HepG2 (cell line): ENCODE data around the gene MTG1. TPM values are rescaled to one million over a fixed set of nuclear protein-coding genes. Genes with fewer than 3 reads are reported as not detected.

Source experiments
- ADNP ChIP-seq: sonication (generic); formaldehyde crosslinking; IDR thresholded peaks from 2 replicates; pipeline ENCODE4 v1.4.0; 2020; ENCODE audit warnings: missing genetic modification reagents
- FLYWCH1 ChIP-seq: sonication (generic); formaldehyde crosslinking; IDR thresholded peaks from 2 replicates; pipeline ENCODE4 v1.8.1; 2023; ENCODE audit warnings: mild to moderate bottlenecking, missing genetic modification reagents
- HMGA1 ChIP-seq: sonication (generic); formaldehyde crosslinking; conservative IDR thresholded peaks from 2 replicates; pipeline ENCODE4 v1.4.0; 2020; ENCODE audit warnings: missing genetic modification reagents
- JARID2 ChIP-seq: sonication (generic); formaldehyde crosslinking; IDR thresholded peaks from 2 replicates; pipeline ENCODE4 v1.8.1; 2023; ENCODE audit warnings: missing genetic modification reagents, inconsistent platforms; ENCODE audit not compliant: insufficient replicate concordance
- KDM2A ChIP-seq: sonication (generic); formaldehyde crosslinking; IDR thresholded peaks from 2 replicates; pipeline ENCODE4 v1.4.0; 2020; ENCODE audit warnings: low read depth, missing genetic modification reagents, borderline replicate concordance
- MAF1 ChIP-seq: sonication (generic); formaldehyde crosslinking; IDR thresholded peaks from 2 replicates; pipeline ENCODE4 v1.5.0; 2020; ENCODE audit warnings: missing genetic modification reagents, borderline replicate concordance
- NFKBIZ ChIP-seq: IDR thresholded peaks from 2 replicates; pipeline ENCODE4 v1.6.1; 2018; ENCODE audit warnings: missing genetic modification reagents, missing compliant biosample characterization
- NFRKB ChIP-seq: fragments of 450-650 bp; IDR thresholded peaks from 2 replicates; pipeline ENCODE4 v1.6.1; 2017
- SKI ChIP-seq: fragments of 450-650 bp; IDR thresholded peaks from one replicate; pipeline ENCODE4 v1.6.1; 2018; ENCODE audit warnings: mild to moderate bottlenecking; ENCODE audit not compliant: partially characterized antibody
- ZMAT3 ChIP-seq: sonication (generic); formaldehyde crosslinking; conservative IDR thresholded peaks from 2 replicates; pipeline ENCODE4 v1.7.0; 2021; ENCODE audit warnings: missing genetic modification reagents
- ZNF33A ChIP-seq: sonication (generic); formaldehyde crosslinking; IDR thresholded peaks from 2 replicates; pipeline ENCODE4 v1.5.1; 2020; ENCODE audit warnings: missing genetic modification reagents, mild to moderate bottlenecking, moderate library complexity, borderline replicate concordance
- ZNF432 ChIP-seq: sonication (generic); formaldehyde crosslinking; IDR thresholded peaks from 2 replicates; pipeline ENCODE4 v1.5.0; 2020; ENCODE audit warnings: missing genetic modification reagents, mild to moderate bottlenecking, borderline replicate concordance
- ZNF670 ChIP-seq: sonication (generic); formaldehyde crosslinking; IDR thresholded peaks from 2 replicates; pipeline ENCODE4 v1.8.0; 2022; ENCODE audit warnings: mild to moderate bottlenecking, missing genetic modification reagents, borderline replicate concordance
- ZNF780A ChIP-seq: sonication (generic); formaldehyde crosslinking; IDR thresholded peaks from 2 replicates; pipeline ENCODE4 v1.8.0; 2022; ENCODE audit warnings: mild to moderate bottlenecking, missing genetic modification reagents, moderate library complexity
- ZNF782 ChIP-seq: sonication (generic); formaldehyde crosslinking; IDR thresholded peaks from 2 replicates; pipeline ENCODE4 v1.4.0; 2020; ENCODE audit warnings: missing genetic modification reagents, mild to moderate bottlenecking, borderline replicate concordance
- polyA plus RNA-seq, 8 experiments: library from polyadenylated mRNA; depleted of rRNA in 3 of 8; stranded (reverse) in 7 of 8; unstranded in 1 of 8; fragments of >200 nt; fragmentation: Illumina TruSeq in 4 of 8; extraction: Trizol in 4 of 8; gene quantifications; 2 replicates each; pipeline versions ENCODE4 v1.2.1 to v1.2.3, GENCODE V29; 2011 to 2016; ENCODE audit warnings: low read depth in 4 of 8, missing spikeins in 1 of 8, mixed read lengths in 1 of 8; ENCODE audit not compliant: insufficient read depth in 1 of 8
- total RNA-seq, 5 experiments: library from RNA; depleted of rRNA; stranded (reverse); fragments of >200 nt; fragmentation: Illumina TruSeq; extraction: Trizol; gene quantifications; 2 replicates each; pipeline ENCODE4 v1.2.3, GENCODE V29; 2016; ENCODE audit warnings: low read depth in 1 of 5
- TF ChIP-seq, protein P1 (sequence below): sonication (generic); formaldehyde crosslinking; IDR thresholded peaks from 2 replicates; pipeline ENCODE4 v1.5.0; 2020; ENCODE audit warnings: missing genetic modification reagents
- TF ChIP-seq, protein P2 (sequence below): sonication (generic); formaldehyde crosslinking; IDR thresholded peaks from 2 replicates; pipeline ENCODE4 v1.9.0; 2022; ENCODE audit warnings: missing genetic modification reagents, mild to moderate bottlenecking, borderline replicate concordance
- TF ChIP-seq, protein P3 (sequence below): sonication (generic); formaldehyde crosslinking; IDR thresholded peaks from 2 replicates; pipeline ENCODE4 v1.8.1; 2023; ENCODE audit warnings: mild to moderate bottlenecking, missing genetic modification reagents
- TF ChIP-seq, protein P4 (sequence below): sonication (generic); IDR thresholded peaks from 2 replicates; pipeline ENCODE4 v1.6.1; 2016; ENCODE audit warnings: low read depth, borderline replicate concordance
- TF ChIP-seq, protein P5 (sequence below): sonication (generic); formaldehyde crosslinking; IDR thresholded peaks from 2 replicates; pipeline ENCODE4 v1.5.0; 2020; ENCODE audit warnings: mild to moderate bottlenecking, missing genetic modification reagents, moderate library complexity
- TF ChIP-seq, protein P6 (sequence below): sonication (generic); formaldehyde crosslinking; IDR thresholded peaks from 2 replicates; pipeline ENCODE4 v1.5.1; 2020; ENCODE audit warnings: missing genetic modification reagents, mild to moderate bottlenecking, borderline replicate concordance

Gene MTG1
- total and polyA plus RNA-seq, 2 of the 13 experiments (the other 11 are each of a cell fraction or from before 2014, with no cell fraction given), result 42.0 to 103 TPM

DNA sequence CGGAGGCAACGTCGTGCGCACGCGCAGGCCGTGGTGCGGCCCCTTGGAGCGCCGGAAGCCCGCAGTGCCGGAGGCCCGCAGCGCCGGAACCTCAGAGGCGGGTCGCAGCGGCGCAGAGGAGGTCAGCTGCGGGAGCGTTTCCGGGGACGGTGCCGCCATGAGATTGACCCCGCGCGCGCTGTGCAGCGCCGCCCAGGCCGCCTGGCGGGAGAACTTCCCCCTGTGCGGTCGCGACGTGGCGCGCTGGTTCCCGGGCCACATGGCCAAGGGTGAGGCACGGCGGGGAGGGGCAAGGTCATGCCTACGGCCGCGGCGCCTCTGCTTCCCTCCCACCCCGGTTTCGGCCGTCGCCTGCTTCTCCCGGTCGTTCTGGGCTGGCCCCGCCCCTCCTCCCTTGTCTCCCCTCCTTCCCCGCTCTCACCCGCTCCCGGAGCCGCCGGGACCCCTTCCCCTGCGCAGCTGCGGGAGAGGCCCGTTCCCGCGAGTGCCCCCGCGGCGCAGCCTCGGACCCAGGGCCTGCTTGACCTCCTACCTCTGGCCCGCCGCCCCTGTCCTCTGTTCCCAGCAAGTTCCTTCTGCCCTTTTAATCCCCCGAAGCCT is at the start of gene MTG1 (continued):
- TF ChIP-seq ZNF782 (CRISPR knock-in tag), result peak; percentile 85; the same call in 1 of the 2 replicates
- TF ChIP-seq, protein P1, sequence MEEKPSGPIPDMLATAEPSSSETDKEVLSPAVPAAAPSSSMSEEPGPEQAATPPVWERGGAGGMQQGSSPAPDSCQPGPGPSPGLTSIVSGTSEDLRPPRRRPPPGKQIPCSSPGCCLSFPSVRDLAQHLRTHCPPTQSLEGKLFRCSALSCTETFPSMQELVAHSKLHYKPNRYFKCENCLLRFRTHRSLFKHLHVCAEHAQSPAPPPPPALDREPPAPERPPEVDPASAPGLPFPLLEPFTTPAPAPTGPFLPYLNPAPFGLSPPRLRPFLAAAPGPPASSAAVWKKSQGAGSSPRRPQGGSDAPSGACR, result peak; percentile 96
- TF ChIP-seq ZNF780A (CRISPR knock-in tag), result no peak
- TF ChIP-seq ADNP (CRISPR knock-in tag), result no peak
- TF ChIP-seq FLYWCH1 (CRISPR knock-in tag), result no peak
- peak; percentile 97 for TF ChIP-seq KDM2A
- TF ChIP-seq NFKBIZ (CRISPR knock-in tag), result 0 out of 2 replicates have a peak, but pooled peaks have one; percentile 79
- TF ChIP-seq ZNF432 (CRISPR knock-in tag), result no peak
- TF ChIP-seq ZNF670, result peak; percentile 96
- TF ChIP-seq ZMAT3 (CRISPR knock-in tag), result peak; percentile 66; the same call in 1 of the 2 replicates
- TF ChIP-seq, protein P2, sequence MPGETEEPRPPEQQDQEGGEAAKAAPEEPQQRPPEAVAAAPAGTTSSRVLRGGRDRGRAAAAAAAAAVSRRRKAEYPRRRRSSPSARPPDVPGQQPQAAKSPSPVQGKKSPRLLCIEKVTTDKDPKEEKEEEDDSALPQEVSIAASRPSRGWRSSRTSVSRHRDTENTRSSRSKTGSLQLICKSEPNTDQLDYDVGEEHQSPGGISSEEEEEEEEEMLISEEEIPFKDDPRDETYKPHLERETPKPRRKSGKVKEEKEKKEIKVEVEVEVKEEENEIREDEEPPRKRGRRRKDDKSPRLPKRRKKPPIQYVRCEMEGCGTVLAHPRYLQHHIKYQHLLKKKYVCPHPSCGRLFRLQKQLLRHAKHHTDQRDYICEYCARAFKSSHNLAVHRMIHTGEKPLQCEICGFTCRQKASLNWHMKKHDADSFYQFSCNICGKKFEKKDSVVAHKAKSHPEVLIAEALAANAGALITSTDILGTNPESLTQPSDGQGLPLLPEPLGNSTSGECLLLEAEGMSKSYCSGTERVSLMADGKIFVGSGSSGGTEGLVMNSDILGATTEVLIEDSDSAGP (CRISPR knock-in tag), result peak; percentile 94; the same call in 1 of the 2 replicates
- TF ChIP-seq, protein P3, sequence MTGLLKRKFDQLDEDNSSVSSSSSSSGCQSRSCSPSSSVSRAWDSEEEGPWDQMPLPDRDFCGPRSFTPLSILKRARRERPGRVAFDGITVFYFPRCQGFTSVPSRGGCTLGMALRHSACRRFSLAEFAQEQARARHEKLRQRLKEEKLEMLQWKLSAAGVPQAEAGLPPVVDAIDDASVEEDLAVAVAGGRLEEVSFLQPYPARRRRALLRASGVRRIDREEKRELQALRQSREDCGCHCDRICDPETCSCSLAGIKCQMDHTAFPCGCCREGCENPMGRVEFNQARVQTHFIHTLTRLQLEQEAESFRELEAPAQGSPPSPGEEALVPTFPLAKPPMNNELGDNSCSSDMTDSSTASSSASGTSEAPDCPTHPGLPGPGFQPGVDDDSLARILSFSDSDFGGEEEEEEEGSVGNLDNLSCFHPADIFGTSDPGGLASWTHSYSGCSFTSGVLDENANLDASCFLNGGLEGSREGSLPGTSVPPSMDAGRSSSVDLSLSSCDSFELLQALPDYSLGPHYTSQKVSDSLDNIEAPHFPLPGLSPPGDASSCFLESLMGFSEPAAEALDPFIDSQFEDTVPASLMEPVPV (CRISPR knock-in tag), result peak; percentile 90
- TF ChIP-seq MAF1 (CRISPR knock-in tag), result peak; percentile 85; the same call in 1 of the 2 replicates
- TF ChIP-seq HMGA1 (CRISPR knock-in tag), result no peak
- TF ChIP-seq, protein P4, sequence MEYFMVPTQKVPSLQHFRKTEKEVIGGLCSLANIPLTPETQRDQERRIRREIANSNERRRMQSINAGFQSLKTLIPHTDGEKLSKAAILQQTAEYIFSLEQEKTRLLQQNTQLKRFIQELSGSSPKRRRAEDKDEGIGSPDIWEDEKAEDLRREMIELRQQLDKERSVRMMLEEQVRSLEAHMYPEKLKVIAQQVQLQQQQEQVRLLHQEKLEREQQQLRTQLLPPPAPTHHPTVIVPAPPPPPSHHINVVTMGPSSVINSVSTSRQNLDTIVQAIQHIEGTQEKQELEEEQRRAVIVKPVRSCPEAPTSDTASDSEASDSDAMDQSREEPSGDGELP, result peak; percentile 89; the same call in 1 of the 2 replicates
- TF ChIP-seq, protein P5, sequence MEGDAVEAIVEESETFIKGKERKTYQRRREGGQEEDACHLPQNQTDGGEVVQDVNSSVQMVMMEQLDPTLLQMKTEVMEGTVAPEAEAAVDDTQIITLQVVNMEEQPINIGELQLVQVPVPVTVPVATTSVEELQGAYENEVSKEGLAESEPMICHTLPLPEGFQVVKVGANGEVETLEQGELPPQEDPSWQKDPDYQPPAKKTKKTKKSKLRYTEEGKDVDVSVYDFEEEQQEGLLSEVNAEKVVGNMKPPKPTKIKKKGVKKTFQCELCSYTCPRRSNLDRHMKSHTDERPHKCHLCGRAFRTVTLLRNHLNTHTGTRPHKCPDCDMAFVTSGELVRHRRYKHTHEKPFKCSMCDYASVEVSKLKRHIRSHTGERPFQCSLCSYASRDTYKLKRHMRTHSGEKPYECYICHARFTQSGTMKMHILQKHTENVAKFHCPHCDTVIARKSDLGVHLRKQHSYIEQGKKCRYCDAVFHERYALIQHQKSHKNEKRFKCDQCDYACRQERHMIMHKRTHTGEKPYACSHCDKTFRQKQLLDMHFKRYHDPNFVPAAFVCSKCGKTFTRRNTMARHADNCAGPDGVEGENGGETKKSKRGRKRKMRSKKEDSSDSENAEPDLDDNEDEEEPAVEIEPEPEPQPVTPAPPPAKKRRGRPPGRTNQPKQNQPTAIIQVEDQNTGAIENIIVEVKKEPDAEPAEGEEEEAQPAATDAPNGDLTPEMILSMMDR (CRISPR knock-in tag), result peak; percentile 66
- TF ChIP-seq ZNF33A (CRISPR knock-in tag), result 0 out of 2 replicates have a peak, but pooled peaks have one; percentile 49
- TF ChIP-seq JARID2 (CRISPR knock-in tag), result no peak
- TF ChIP-seq, protein P6, sequence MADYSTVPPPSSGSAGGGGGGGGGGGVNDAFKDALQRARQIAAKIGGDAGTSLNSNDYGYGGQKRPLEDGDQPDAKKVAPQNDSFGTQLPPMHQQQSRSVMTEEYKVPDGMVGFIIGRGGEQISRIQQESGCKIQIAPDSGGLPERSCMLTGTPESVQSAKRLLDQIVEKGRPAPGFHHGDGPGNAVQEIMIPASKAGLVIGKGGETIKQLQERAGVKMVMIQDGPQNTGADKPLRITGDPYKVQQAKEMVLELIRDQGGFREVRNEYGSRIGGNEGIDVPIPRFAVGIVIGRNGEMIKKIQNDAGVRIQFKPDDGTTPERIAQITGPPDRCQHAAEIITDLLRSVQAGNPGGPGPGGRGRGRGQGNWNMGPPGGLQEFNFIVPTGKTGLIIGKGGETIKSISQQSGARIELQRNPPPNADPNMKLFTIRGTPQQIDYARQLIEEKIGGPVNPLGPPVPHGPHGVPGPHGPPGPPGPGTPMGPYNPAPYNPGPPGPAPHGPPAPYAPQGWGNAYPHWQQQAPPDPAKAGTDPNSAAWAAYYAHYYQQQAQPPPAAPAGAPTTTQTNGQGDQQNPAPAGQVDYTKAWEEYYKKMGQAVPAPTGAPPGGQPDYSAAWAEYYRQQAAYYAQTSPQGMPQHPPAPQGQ (CRISPR knock-in tag), result no peak
- TF ChIP-seq SKI, result peak; percentile 73
- no peak for TF ChIP-seq NFRKB
